GM13976 (cell line): Measurements from ENCODE around the gene MSANTD1.

ENCODE experiments used
- DNase-seq: peaks from one replicate; pipeline ENCODE4 v3.0.0; 2012; ENCODE audit warnings: low spot score
- CTCF ChIP-seq: IDR thresholded peaks from 2 replicates; pipeline ENCODE4 v1.5.1; 2012; ENCODE audit warnings: borderline replicate concordance, mild to moderate bottlenecking; ENCODE audit not compliant: insufficient read depth; ENCODE audit errors: extremely low read depth, missing control alignments, control extremely low read depth
- in situ Hi-C: fragments of 300-500 bp; cut with MboI; formaldehyde crosslinking; loops from one replicate; pipeline ENCODE4 v1.12.0; 2022; ENCODE audit warnings: low sequenced_read_pairs, mixed read lengths, inconsistent platforms; ENCODE audit not compliant: unreplicated experiment

MSANTD1 gene

GRCh38 chr4:3203971-3204431 is 45.0 kb upstream of the MSANTD1 start:
- DNase-seq, result no peak
- no peak for TF ChIP-seq CTCF
- in situ Hi-C loops, result no loop called here

- no peak for TF ChIP-seq CTCF
- no peak for DNase-seq
- in situ Hi-C loops, result no loop called here
These were observed 43.0 kb upstream of the MSANTD1 start for GRCh38 chr4:3205995-3206394.

- no peak for TF ChIP-seq CTCF
- DNase-seq, result no peak
- in situ Hi-C loops, result no loop called here
These were observed 42.4 kb upstream of the MSANTD1 start for GRCh38 chr4:3206439-3207100.

GRCh38 chr4:3207531-3208037 is 41.4 kb upstream of the MSANTD1 start:
- in situ Hi-C loops, result no loop called here

GRCh38 chr4:3208826-3209225 is 40.1 kb upstream of the MSANTD1 start:
- in situ Hi-C loops, result no loop called here
- DNase-seq, result no peak
- no peak for TF ChIP-seq CTCF

More at GRCh38 chr4:3207531-3208037, 41.4 kb upstream of the MSANTD1 start:
- TF ChIP-seq CTCF, result no peak
- DNase-seq, result no peak

- DNase-seq, result no peak
- TF ChIP-seq CTCF, result no peak
- in situ Hi-C loops, result no loop called here
These were observed 39.2 kb upstream of the MSANTD1 start for GRCh38 chr4:3209551-3210325.
